Measurements from ENCODE around the gene CRLF1. TPM values are rescaled to one million over a fixed set of nuclear protein-coding genes. Genes with fewer than 3 reads are reported as not detected.

CRLF1 gene
- total and polyA plus RNA-seq, 2 of the 8 experiments (the other 6 are each of a cell fraction or from before 2014, with no cell fraction given): 7.2 to 10.3 TPM

GRCh38 chr19:18588611-18589379 is 17.8 kb downstream of the CRLF1 start, which contains the start of gene REX1BD (continued):
- TF ChIP-seq FOSL1 (IDR thresholded peaks at IDR 0.05; ENCODE audit: insufficient read depth, low read depth, low read length): no peak
- peak; percentile 80; the same call in 1 of the 2 replicates for TF ChIP-seq GABPA (IDR thresholded peaks at IDR 0.05; ENCODE audit: borderline replicate concordance, insufficient read depth, low read length)
- no peak for TF ChIP-seq KDM5A (IDR thresholded peaks at IDR 0.05; ENCODE audit: low read length)
- TF ChIP-seq, protein P1, sequence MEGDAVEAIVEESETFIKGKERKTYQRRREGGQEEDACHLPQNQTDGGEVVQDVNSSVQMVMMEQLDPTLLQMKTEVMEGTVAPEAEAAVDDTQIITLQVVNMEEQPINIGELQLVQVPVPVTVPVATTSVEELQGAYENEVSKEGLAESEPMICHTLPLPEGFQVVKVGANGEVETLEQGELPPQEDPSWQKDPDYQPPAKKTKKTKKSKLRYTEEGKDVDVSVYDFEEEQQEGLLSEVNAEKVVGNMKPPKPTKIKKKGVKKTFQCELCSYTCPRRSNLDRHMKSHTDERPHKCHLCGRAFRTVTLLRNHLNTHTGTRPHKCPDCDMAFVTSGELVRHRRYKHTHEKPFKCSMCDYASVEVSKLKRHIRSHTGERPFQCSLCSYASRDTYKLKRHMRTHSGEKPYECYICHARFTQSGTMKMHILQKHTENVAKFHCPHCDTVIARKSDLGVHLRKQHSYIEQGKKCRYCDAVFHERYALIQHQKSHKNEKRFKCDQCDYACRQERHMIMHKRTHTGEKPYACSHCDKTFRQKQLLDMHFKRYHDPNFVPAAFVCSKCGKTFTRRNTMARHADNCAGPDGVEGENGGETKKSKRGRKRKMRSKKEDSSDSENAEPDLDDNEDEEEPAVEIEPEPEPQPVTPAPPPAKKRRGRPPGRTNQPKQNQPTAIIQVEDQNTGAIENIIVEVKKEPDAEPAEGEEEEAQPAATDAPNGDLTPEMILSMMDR (IDR thresholded peaks at IDR 0.05; ENCODE audit: control extremely low read depth in 1 of 3, insufficient read depth in 1 of 3, low read depth in 1 of 3, low read length in 3 of 3): peak; percentile 90 to 92 (median 91)
- TF ChIP-seq NANOG (IDR thresholded peaks at IDR 0.05; ENCODE audit: insufficient read depth, low read depth, low read length, poor library complexity, severe bottlenecking): peak; percentile 25
- no peak for TF ChIP-seq YY1 (IDR thresholded peaks at IDR 0.05; ENCODE audit: low read depth, low read length)
- peak; percentile 94 for TF ChIP-seq PHF8 (conservative IDR thresholded peaks at IDR 0.05; ENCODE audit: low read depth, low read length)
- TF ChIP-seq MAFK (IDR thresholded peaks at IDR 0.05; ENCODE audit: low read depth, low read length): peak; percentile 66; the same call in 1 of the 2 replicates
- TF ChIP-seq ATF3 (IDR thresholded peaks at IDR 0.05; ENCODE audit: insufficient read depth, low read depth, low read length): no peak
- TF ChIP-seq POU5F1 (IDR thresholded peaks at IDR 0.05; ENCODE audit: low read depth, low read length): no peak
- TF ChIP-seq SRF (IDR thresholded peaks at IDR 0.05; ENCODE audit: low read depth, low read length): no peak
- 0 out of 4 replicates have a peak, but pooled peaks of 1 of the 2 experiments have one; percentile 22 for TF ChIP-seq HDAC2 (IDR thresholded peaks at IDR 0.05; ENCODE audit: borderline replicate concordance in 1 of 2, low read depth in 2 of 2, low read length in 2 of 2)
- peak; percentile 37; the same call in 1 of the 2 replicates for TF ChIP-seq CREB1 (IDR thresholded peaks at IDR 0.05)
- peak in 1 of 2 experiments; percentile 66; a peak in 1 of 3 replicates for TF ChIP-seq EP300 (IDR thresholded peaks at IDR 0.05; ENCODE audit: borderline replicate concordance in 1 of 2, low read depth in 2 of 2, low read length in 2 of 2)
- TF ChIP-seq TBP (IDR thresholded peaks at IDR 0.05; ENCODE audit: low read depth, low read length): peak; percentile 59; the same call in 1 of the 2 replicates
- TF ChIP-seq CHD2 (IDR thresholded peaks at IDR 0.05; ENCODE audit: low read length): 0 out of 2 replicates have a peak, but pooled peaks have one; percentile 33
- TF ChIP-seq POLR2A (IDR thresholded peaks at IDR 0.05; ENCODE audit: control extremely low read depth in 1 of 2, low read depth in 2 of 2, low read length in 2 of 2): peak; percentile 75 to 87
- TF ChIP-seq NRF1 (IDR thresholded peaks at IDR 0.05; ENCODE audit: low read depth, low read length): peak; percentile 23
- peak; percentile 68 for TF ChIP-seq KDM4A (IDR thresholded peaks at IDR 0.05; ENCODE audit: low read depth, low read length, severe bottlenecking)
- TF ChIP-seq ASH2L (IDR thresholded peaks at IDR 0.05; ENCODE audit: low read length): no peak

All from H1 (cell line).